22Rv1 (cell line): ENCODE data around the gene SLC24A4.

Source experiments
- H3K27ac ChIP-seq: fragments of 450-650 bp; 2 replicates; pipeline ENCODE4 v1.5.1; 2017
- CTCF ChIP-seq: fragments of 450-650 bp; IDR thresholded peaks from 2 replicates; pipeline ENCODE4 v1.5.1; 2017; ENCODE audit warnings: mild to moderate bottlenecking
- ZFX ChIP-seq: fragments of 450-650 bp; IDR thresholded peaks from 2 replicates; pipeline ENCODE4 v1.6.1; 2017; ENCODE audit warnings: antibody characterized with exemption, borderline replicate concordance

SLC24A4 gene

GRCh38 chr14:92461891-92462290, 138.9 kb downstream of the SLC24A4 start:
- no peak overlapping the region for H3K27ac ChIP-seq
- TF ChIP-seq CTCF = no peak
- no peak for TF ChIP-seq ZFX

GRCh38 chr14:92462568-92462967, 139.6 kb downstream of the SLC24A4 start:
- no peak overlapping the region for H3K27ac ChIP-seq
- no peak for TF ChIP-seq CTCF
- no peak for TF ChIP-seq ZFX

- TF ChIP-seq ZFX (no peak), CTCF (no peak)
- no peak overlapping the region for H3K27ac ChIP-seq
Measured at GRCh38 chr14:92463141-92463540, 140.2 kb downstream of the SLC24A4 start.

GRCh38 chr14:92464156-92464555, 141.2 kb downstream of the SLC24A4 start:
- no peak overlapping the region for H3K27ac ChIP-seq
- TF ChIP-seq CTCF (no peak), ZFX (no peak)

GRCh38 chr14:92464716-92465115, 141.8 kb downstream of the SLC24A4 start:
- no peak overlapping the region for H3K27ac ChIP-seq
- TF ChIP-seq ZFX (no peak), CTCF (no peak)

GRCh38 chr14:92465353-92466055, 142.5 kb downstream of the SLC24A4 start:
- H3K27ac ChIP-seq = no peak overlapping the region
- TF ChIP-seq ZFX (no peak), CTCF (no peak)

- no peak overlapping the region for H3K27ac ChIP-seq
- TF ChIP-seq CTCF (no peak), ZFX (no peak)
Measured at GRCh38 chr14:92466059-92466458, 143.1 kb downstream of the SLC24A4 start.
